GM19463 (cell line): ENCODE data around the gene ESYT1.
A peak's percentile ranks its signal among the peaks of the same experiment; 100 is the strongest.

Experiments
- ATAC-seq: cut with Tn5 transposase; IDR thresholded peaks from one replicate; pipeline ENCODE4 v1.9.1; 2021; ENCODE audit warnings: mild to moderate bottlenecking, moderate library complexity; ENCODE audit not compliant: unreplicated experiment

ESYT1 gene

DNA sequence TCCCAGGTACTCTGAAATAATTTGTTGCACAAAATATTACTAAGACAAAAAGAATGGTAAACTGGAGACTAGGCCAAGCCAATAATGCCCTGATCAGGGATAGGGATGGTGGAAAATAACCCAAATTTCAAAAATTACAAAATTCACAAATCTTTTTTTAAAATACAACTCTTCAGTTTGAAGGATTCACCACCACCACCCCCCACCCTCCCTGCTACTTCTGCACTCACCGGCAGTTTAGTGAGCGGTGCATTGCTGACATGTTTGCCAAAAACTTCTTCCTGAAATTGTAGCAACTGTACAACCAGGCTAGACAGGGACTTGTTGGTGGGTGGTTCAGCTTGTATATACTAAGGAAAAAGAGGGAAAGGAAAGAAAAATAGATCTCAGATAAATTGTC, 58.9 kb downstream of the ESYT1 start:
- ATAC-seq, result no peak

- no peak for ATAC-seq
Observed at GRCh38 chr12:56188131-56188777, 60.2 kb downstream of the ESYT1 start.

GRCh38 chr12:56188778-56189098, 60.7 kb downstream of the ESYT1 start:
- ATAC-seq, result no peak

DNA sequence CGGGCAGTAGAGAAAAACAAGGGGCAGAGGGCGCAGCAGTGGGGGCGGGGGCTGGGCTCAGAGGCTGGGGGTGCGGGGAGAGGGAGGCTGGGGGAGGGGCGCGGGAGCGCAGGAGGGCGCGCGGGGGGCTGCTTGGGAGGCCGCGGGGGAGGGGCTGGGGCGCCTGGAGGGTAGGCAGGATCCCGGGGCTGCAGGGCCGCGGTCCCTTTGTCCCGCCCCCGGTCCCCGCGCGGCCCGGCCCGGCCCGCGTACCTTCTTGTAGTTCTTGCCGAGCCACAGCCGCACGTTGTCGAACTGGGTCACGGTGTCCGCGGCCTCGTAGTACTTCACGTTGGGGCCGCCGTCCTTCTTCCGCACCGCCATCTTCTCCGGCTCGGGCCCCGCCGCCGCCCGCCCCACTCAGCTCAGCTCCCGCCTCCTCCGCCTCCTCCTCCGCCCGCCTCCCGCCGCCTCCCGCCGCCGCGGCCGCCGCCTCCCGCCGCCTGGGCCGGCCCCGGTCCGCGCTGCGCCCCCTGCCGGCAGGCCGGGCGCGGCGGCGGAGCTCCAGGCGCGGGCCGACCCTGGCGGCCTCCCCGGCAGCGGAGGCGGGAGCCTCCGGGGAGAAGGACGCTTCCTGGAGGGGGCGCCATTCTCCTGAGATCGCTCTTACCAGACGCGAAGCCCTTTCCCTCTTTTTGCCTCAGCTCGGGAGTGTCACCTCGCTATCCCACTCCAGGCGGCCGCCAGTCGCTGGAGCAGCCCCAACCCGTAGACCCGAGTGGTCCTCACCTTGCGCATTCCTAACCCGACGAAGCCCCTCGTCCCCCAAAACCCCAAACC, 61.2 kb downstream of the ESYT1 start, which contains the start of gene SMARCC2:
SMARCC2 (minus strand) TSS at position 385 of the 819 bp plus-strand sequence; CDS start at position 363, 22 bp downstream.
- peak; percentile 74 for ATAC-seq

DNA sequence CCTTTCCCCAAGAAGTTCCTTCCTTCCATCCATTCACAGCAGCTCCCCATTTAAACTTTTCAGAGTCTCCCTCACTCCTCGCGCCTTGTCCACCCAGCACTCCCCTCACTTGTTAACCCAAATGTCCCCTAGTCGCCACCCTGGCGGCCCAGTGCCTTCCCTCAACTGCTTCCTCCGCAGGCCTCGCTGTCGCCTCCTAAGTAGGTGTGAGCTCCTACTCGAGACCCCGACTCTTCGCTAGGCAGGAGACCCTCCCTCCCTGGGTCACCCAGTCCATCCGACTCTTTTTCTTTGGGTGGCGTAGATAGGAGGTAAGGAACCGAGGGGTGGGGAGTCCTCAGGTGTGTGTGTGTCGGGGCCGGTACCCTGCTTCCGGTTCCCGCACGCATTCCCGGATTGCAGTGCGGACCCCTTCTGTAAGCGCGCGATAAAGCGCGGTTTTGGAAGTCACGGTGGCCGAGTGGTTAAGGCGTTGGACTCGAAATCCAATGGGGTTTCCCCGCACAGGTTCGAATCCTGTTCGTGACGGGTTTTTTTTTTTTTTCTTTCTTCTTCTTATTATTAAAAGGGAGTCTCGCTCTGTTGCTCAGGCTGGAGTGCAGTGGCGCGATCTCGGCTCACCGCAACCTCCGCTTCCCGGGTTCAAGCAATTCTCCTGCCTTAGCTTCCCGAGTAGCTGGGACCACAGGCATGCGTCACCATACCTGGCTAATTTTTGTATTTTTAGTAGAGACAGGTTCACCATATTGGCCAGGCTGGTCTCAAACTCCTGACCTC, 62.0 kb downstream of the ESYT1 start:
- ATAC-seq, result peak; percentile 24

GRCh38 chr12:56190695-56191155, 62.7 kb downstream of the ESYT1 start:
- ATAC-seq, result no peak

- no peak for ATAC-seq
Observed at GRCh38 chr12:56192582-56192981, 64.5 kb downstream of the ESYT1 start.

DNA sequence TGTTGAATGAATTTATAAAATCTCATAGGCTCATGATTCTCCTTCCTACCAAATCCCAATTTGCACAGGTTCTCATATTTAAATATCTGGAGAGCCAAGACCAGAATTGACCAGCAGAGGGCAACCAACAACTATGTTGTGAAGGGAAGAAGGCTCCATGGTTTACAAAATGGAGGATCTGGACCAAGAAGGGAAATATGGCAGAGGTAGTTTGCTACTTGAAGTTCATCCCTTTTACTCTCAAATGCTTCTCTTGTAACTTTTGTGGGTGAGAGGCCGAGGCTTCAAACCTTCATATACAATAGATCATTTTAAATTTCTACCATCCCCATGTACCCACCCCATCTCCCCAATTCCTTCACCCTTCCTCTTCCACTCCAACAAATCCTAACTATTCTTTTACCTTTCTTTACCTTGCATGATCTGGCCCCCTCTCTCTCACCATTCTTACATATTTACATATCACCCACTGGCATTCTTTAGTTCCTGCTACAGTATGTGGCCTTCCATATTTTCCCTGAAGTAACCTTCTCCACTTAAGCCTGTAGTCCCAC, 65.0 kb downstream of the ESYT1 start:
- no peak for ATAC-seq
